ENCODE data around the gene DPP7. TPM values are rescaled to one million over a fixed set of nuclear protein-coding genes. Genes with fewer than 3 reads are reported as not detected.

Gene DPP7
- total and polyA plus RNA-seq, 2 of the 8 experiments (the other 6 are each of a cell fraction or from before 2014, with no cell fraction given), result 21.2 to 26.8 TPM

- Histone ChIP-seq H2BK15ac (ENCODE audit: low read length) (no peak overlapping the region), H3K56ac (replicated peaks; ENCODE audit: insufficient read length, low read depth, low read length) (no peak overlapping the region), H2BK20ac (ENCODE audit: low read length) (no peak overlapping the region), H2BK12ac (ENCODE audit: low read depth, low read length) (no peak overlapping the region), H3K14ac (ENCODE audit: insufficient read length) (no peak overlapping the region), H3K36me3 (ENCODE audit: control insufficient read depth in 2 of 4, insufficient read depth in 4 of 4, low read length in 3 of 4) (no peaks in the 10 kb centered on the region), H3K9me3 (ENCODE audit: insufficient read depth in 2 of 2, low read depth in 1 of 2, low read length in 1 of 2) (no peaks in the 10 kb centered on the region), H3K23me2 (ENCODE audit: low read depth, low read length) (no peaks in the 10 kb centered on the region), H3K23ac (ENCODE audit: insufficient read length) (no peak overlapping the region), H3K79me1 (ENCODE audit: low read depth, low read length) (peaks cover 2% of the 10 kb centered on the region; the same call in 1 of the 2 replicates), H3K18ac (ENCODE audit: extremely low read depth, low read length) (no peak overlapping the region), H3K4me1 (replicated peaks in 1 of 4; ENCODE audit: control insufficient read depth in 3 of 4, insufficient read depth in 4 of 4, low read length in 3 of 4) (peaks cover 0 to 3% (median 3%) of the 10 kb centered on the region in 4 experiments; a peak in 4 of 7 replicates), H2BK120ac (replicated peaks; ENCODE audit: low read depth, low read length) (no peak overlapping the region), H3K9ac (replicated peaks in 1 of 4; ENCODE audit: extremely low read depth in 1 of 4, low read depth in 3 of 4, low read length in 3 of 4) (no peak overlapping the region), H4K20me1 (replicated peaks in 1 of 2; ENCODE audit: control insufficient read depth in 1 of 2, insufficient read depth in 2 of 2, low read length in 2 of 2) (no peaks in the 10 kb centered on the region), H3K27ac (ENCODE audit: low read depth, low read length) (no peak overlapping the region), H3K4me3 (ENCODE audit: extremely low read depth in 1 of 4, insufficient read depth in 2 of 4, low read depth in 3 of 4, low read length in 4 of 4) (no peak overlapping the region), H3K79me2 (ENCODE audit: control insufficient read depth in 1 of 2, insufficient read depth in 2 of 2, low read length in 2 of 2) (peaks cover 0 to 5% of the 10 kb centered on the region in 2 experiments; a peak in 1 of 4 replicates), H3K27me3 (replicated peaks in 1 of 4; ENCODE audit: control insufficient read depth in 3 of 4, extremely low read depth in 1 of 4, insufficient read depth in 3 of 4, low read length in 3 of 4) (0 out of 7 replicates have a peak, but pooled peaks cover 0 to under 1% (median 0%) of the 10 kb centered on the region in 4 experiments), H3K4me2 (ENCODE audit: insufficient read depth in 1 of 2, low read depth in 2 of 2, low read length in 2 of 2) (no peak overlapping the region), H2AFZ (ENCODE audit: low read length) (no peak overlapping the region), H4K5ac (ENCODE audit: insufficient read length, low read depth, low read length) (no peak overlapping the region), H2AK5ac (ENCODE audit: low read depth, low read length) (no peak overlapping the region), H4K8ac (ENCODE audit: extremely low read depth, insufficient read depth, low read length) (no peak overlapping the region), H4K91ac (replicated peaks; ENCODE audit: insufficient read length, low read length) (no peak overlapping the region), H3K4ac (replicated peaks; ENCODE audit: insufficient read length, low read depth, low read length) (no peak overlapping the region), H2BK5ac (ENCODE audit: low read depth, low read length) (no peak overlapping the region)
- WGBS, 2 experiments (ENCODE audit: extremely low coverage in 1 of 2, insufficient coverage in 1 of 2, insufficient read length in 1 of 2, insufficient replicate concordance in 2 of 2, low coverage in 1 of 2, low lambda C conversion rate in 2 of 2, missing lambda C conversion rate in 1 of 2), result 78% methylated on average over 4 of the region's 5 CpGs; no CpG with 5 or more reads in 1 of the 2 experiments
- no peak for FAIRE-seq
- DNase-seq (ENCODE audit: low read depth in 1 of 2, low spot score in 2 of 2), result no peak
- TF ChIP-seq ZNF274 (IDR thresholded peaks at IDR 0.05; ENCODE audit: borderline replicate concordance, extremely low read depth, low read length) (no peak), CTCF (IDR thresholded peaks at IDR 0.05; ENCODE audit: control extremely low read depth in 1 of 3, insufficient read depth in 1 of 3, low read depth in 1 of 3, low read length in 3 of 3) (no peak), CTBP2 (IDR thresholded peaks at IDR 0.05; ENCODE audit: borderline replicate concordance, insufficient read depth, insufficient read length, low read length) (no peak), KDM4A (IDR thresholded peaks at IDR 0.05; ENCODE audit: low read depth, low read length, severe bottlenecking) (no peak), POLR2AphosphoS5 (IDR thresholded peaks at IDR 0.05; ENCODE audit: low read depth, low read length) (no peak)
- ChIA-PET CTCF (ENCODE audit: partially characterized antibody) (interaction anchor here (1.0 to 2.9 kb wide), 3 partner anchors 13 to 112 kb away, joined by 3 to 11 read pairs (median 4); partner anchors contain the start of genes CYSRT1 and RNF224), POLR2A (ENCODE audit: partially characterized antibody) (interaction anchor here (1.8 kb wide), 1 partner anchor 119 kb away, joined by 3 read pairs; no protein-coding TSS in a partner anchor)
Observed at GRCh38 chr9:137123468-137123837, 8.9 kb upstream of the DPP7 start.
